ENCODE data around the gene COQ5. TPM values are rescaled to one million over a fixed set of nuclear protein-coding genes. Genes with fewer than 3 reads are reported as not detected.
A peak's percentile ranks its signal among the peaks of the same experiment; 100 is the strongest.

The COQ5 gene
- total and polyA plus RNA-seq, 7 donors = 17.4 to 62.9 (median 29.2) TPM

DNA sequence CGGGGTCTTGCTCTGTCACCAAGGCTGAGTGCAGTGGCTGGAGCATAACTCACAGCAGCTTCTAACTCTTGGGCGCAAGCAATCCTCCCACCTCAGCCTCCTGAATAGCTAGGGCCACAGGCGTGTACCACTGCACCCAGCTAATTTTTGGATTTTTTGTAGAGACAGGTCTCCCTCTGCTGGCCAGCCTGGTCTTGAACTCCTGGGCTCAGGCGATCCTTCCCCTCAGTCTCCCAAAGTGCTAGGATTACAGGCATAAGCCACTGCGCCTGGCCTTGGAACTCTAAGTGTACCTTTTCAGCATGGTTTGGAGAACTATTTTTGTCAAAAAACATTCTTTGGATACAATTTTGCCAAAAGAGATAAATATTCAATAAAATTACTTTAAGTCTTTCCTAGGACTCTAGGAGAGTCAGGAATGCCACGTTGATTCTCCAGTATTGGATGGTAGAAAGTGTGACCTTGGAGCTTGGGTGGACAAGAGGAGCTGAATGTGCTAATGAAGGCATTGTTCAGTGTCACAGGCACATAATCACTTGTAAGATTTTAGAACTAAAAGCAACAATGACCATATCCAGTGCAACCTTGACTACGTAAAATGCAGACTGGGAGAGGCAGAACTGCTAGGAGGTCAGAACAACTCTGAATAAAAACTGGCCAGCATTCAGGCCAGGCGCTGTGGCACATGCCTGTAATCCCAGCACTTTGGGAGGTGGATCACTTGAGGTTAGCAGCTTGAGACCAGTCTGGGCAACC lies 62.2 kb downstream of the COQ5 start:
- Histone ChIP-seq H3K4me1 (peaks cover 0 to 40% (median 23%) of the 10 kb centered on the region in 4 donors), H3K4me3 (no peak overlapping the region), H3K36me3 (peaks cover 19 to 48% (median 35%) of the 10 kb centered on the region in 4 donors), H3K27me3 (no peaks in the 10 kb centered on the region), H3K27ac (no peak overlapping the region), H3K9me3 (no peaks in the 10 kb centered on the region)
- intact Hi-C loops (cut with DNase I) = no loop called here
- DNase-seq = no peak
- WGBS, 2 donors = 62 to 70% methylated on average over 8 of the region's 8 CpGs
- no peak for TF ChIP-seq EP300 (IDR thresholded peaks at IDR 0.05)
- peak in 3 of 4 experiments; percentile 30 to 38 (median 36) for TF ChIP-seq CTCF (IDR thresholded peaks at IDR 0.05)
- TF ChIP-seq POLR2AphosphoS5 (IDR thresholded peaks at IDR 0.05) = no peak

DNA sequence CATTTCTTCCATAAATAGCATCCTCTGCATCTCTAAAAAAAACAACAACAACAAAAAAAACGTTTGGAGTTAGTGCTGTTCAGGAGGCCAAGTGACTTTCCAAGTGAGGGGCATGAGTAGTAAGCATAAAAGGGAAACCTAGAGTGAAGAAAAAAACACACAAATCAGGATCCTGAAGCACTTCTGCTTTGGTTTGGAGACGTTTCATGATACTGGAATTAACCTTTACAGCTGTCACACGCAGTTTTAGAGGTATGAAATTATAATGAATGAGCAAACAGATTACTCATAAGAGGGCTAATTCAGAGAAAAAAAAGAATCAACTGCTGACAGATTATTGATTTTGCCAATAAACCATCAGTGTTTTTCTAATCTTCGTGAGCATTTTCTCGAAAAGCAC lies 63.2 kb downstream of the COQ5 start:
- H3K36me3 ChIP-seq = peaks cover 19 to 58% (median 42%) of the 10 kb centered on the region in 4 donors
- H3K4me1 ChIP-seq = peaks cover 0 to 36% (median 21%) of the 10 kb centered on the region in 4 donors
- DNase-seq = no peak
- TF ChIP-seq CTCF (IDR thresholded peaks at IDR 0.05) (no peak), EP300 (IDR thresholded peaks at IDR 0.05) (no peak), POLR2A (IDR thresholded peaks at IDR 0.05) (no peak), POLR2AphosphoS5 (IDR thresholded peaks at IDR 0.05) (no peak)
- H3K9me3 ChIP-seq = no peaks in the 10 kb centered on the region
- no peak overlapping the region for H3K4me3 ChIP-seq
- H3K27ac ChIP-seq = no peak overlapping the region
- intact Hi-C loops (cut with DNase I) = no loop called here
- H3K27me3 ChIP-seq = no peaks in the 10 kb centered on the region
- 18 to 53% methylated on average over 5 of the region's 5 CpGs for WGBS, 2 donors

GRCh38 chr12:120463712-120464111 lies 65.2 kb downstream of the COQ5 start:
- intact Hi-C loops (cut with DNase I) = no loop called here
- peaks cover 0 to 27% (median 13%) of the 10 kb centered on the region in 4 donors for H3K4me1 ChIP-seq
- H3K4me3 ChIP-seq = no peak overlapping the region
- no peaks in the 10 kb centered on the region for H3K27me3 ChIP-seq
- H3K36me3 ChIP-seq = peaks cover 28 to 77% (median 57%) of the 10 kb centered on the region in 4 donors
- TF ChIP-seq POLR2AphosphoS5 (IDR thresholded peaks at IDR 0.05) (no peak), POLR2A (IDR thresholded peaks at IDR 0.05) (no peak), EP300 (IDR thresholded peaks at IDR 0.05) (no peak), CTCF (IDR thresholded peaks at IDR 0.05) (no peak)
- 88 to 90% methylated on average over 5 of the region's 5 CpGs for WGBS, 2 donors
- DNase-seq = no peak
- H3K9me3 ChIP-seq = no peaks in the 10 kb centered on the region
- no peak overlapping the region for H3K27ac ChIP-seq

GRCh38 chr12:120462099-120462640 lies 66.8 kb downstream of the COQ5 start:
- no peaks in the 10 kb centered on the region for H3K27me3 ChIP-seq
- no peak for TF ChIP-seq EP300 (IDR thresholded peaks at IDR 0.05)
- no peak for TF ChIP-seq CTCF (IDR thresholded peaks at IDR 0.05)
- no peak for TF ChIP-seq POLR2A (IDR thresholded peaks at IDR 0.05)
- TF ChIP-seq POLR2AphosphoS5 (IDR thresholded peaks at IDR 0.05) = no peak
- H3K9me3 ChIP-seq = no peaks in the 10 kb centered on the region
- 85 to 87% methylated on average over 3 of the region's 3 CpGs for WGBS, 2 donors
- no peak overlapping the region for H3K4me3 ChIP-seq
- H3K36me3 ChIP-seq = peaks cover 28 to 90% (median 68%) of the 10 kb centered on the region in 4 donors
- DNase-seq = no peak
- no peak overlapping the region for H3K27ac ChIP-seq
- intact Hi-C loops (cut with DNase I) = no loop called here
- H3K4me1 ChIP-seq = peaks cover 0 to 13% (median 6%) of the 10 kb centered on the region in 4 donors

All from sigmoid colon (tissue), 7 donors.